ENCODE results near the gene RABEP2. TPM values are rescaled to one million over a fixed set of nuclear protein-coding genes. Genes with fewer than 3 reads are reported as not detected.

The RABEP2 gene
- 17.3 and 20.5 TPM in 2 replicates for total RNA-seq

DNA sequence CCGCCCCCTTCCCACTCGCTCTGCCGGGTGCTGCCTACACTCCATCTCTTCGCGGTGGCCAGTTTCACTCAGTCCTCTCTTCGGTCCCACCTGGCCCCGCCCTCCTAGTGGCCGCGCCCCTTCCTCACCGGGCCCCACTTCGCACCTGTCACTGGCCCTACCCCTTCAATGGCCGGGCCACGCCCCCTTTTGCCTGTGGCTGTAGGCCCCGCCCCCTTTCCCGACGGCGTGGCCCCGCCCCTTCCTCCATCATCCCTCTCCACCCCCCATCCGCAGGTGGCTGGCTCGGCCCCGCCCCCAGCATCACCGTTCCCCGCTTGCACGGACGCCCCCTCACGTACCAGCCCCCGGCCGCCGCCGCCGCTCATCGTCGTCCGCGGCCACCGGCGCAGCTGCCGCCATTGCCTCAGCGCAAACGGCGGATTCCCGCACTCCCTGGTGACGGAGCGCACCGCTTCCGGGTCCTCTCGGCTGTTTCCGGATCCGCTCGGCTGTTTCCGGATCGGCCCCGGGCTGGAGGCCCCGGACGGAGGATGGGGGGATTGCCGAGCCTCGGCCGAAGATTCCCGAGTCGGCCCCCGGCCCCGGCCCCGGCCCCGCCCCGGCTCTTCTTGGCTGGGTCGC, at the start of gene RABEP2:
RABEP2 (minus strand) TSS at position 477 of the 624 bp plus-strand sequence; CDS start at position 402, 75 bp downstream.

GRCh38 chr16:28974437-28975157, 49.6 kb upstream of the RABEP2 start, which contains the start of gene SPNS1:
TSS of gene SPNS1 (plus strand) at chr16:28974778. CDS start at chr16:28975152, 374 bp downstream.

GRCh38 chr16:28950648-28951409, 25.8 kb upstream of the RABEP2 start, which contains the start of gene NFATC2IP:
TSS of gene NFATC2IP (plus strand) at chr16:28950937. CDS start at chr16:28951012, 75 bp downstream.

DNA sequence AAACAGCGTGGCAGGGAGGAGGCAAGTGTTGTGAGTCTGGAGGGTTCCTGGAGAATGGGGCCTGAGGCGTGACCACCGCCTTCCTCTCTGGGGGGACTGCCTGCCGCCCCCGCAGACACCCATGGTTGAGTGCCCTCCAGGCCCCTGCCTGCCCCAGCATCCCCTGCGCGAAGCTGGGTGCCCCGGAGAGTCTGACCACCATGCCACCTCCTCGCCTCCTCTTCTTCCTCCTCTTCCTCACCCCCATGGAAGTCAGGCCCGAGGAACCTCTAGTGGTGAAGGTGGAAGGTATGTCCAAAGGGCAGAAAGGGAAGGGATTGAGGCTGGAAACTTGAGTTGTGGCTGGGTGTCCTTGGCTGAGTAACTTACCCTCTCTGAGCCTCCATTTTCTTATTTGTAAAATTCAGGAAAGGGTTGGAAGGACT, 6.8 kb upstream of the RABEP2 start, which contains the start of gene CD19:
CD19 (plus strand) TSS at position 171 of the 425 bp plus-strand sequence; CDS start at position 201, 30 bp downstream.

GRCh38 chr16:28878083-28878926, 46.7 kb downstream of the RABEP2 start, which contains the start of gene ATP2A1:
TSS of gene ATP2A1 (plus strand) at chr16:28878488. CDS start at chr16:28878672, 184 bp downstream.

Small RNA genes within 50 kb of the gene (small RNA-seq; reads per million reads assigned to genes)
- not detected for gene RF00416

Other genes with a start within 250 kb of the RABEP2 start
- 112 and 118 TPM in 2 replicates for gene EIF3C, start 213.8 kb downstream of the RABEP2 start, total RNA-seq
- gene NPIPB9, start 173.5 kb downstream of the RABEP2 start, total RNA-seq, result 2.2 and 2.7 TPM in 2 replicates
- gene ATXN2L, start 102.2 kb downstream of the RABEP2 start, total RNA-seq, result 42.6 and 50.2 TPM in 2 replicates
- 125 and 139 TPM in 2 replicates for gene TUFM, start 78.9 kb downstream of the RABEP2 start, total RNA-seq
- gene SH2B1, start 61.4 kb downstream of the RABEP2 start, total RNA-seq, result 10.7 and 19.4 TPM in 2 replicates
- gene ATP2A1, start 46.8 kb downstream of the RABEP2 start, total RNA-seq, result 0.20 and 0.37 TPM in 2 replicates
- not detected in 2 replicates for gene CD19, start 6.7 kb upstream of the RABEP2 start, total RNA-seq
- gene NFATC2IP, start 25.7 kb upstream of the RABEP2 start, total RNA-seq, result 20.2 and 29.3 TPM in 2 replicates
- gene SPNS1, start 49.5 kb upstream of the RABEP2 start, total RNA-seq, result 35.3 and 43.0 TPM in 2 replicates
- gene LAT, start 59.8 kb upstream of the RABEP2 start, total RNA-seq, result 0.37 and 1.2 TPM in 2 replicates